H9 (cell line): ENCODE data around the gene DEUP1. TPM values are rescaled to one million over a fixed set of nuclear protein-coding genes. Genes with fewer than 3 reads are reported as not detected.

Experiments
- DNase-seq: peaks from one replicate; pipeline ENCODE4 v3.0.0-alpha.2; 2017
- H2AFZ ChIP-seq: one replicate; pipeline ENCODE4 v1.6.1; 2013; ENCODE audit warnings: mild to moderate bottlenecking, low read length, control low read depth, moderate library complexity
- H2AK5ac ChIP-seq: 2 replicates; pipeline ENCODE4 v1.6.1; 2013; ENCODE audit warnings: low read length, control low read depth, mixed read lengths; ENCODE audit not compliant: insufficient read length
- H2BK120ac ChIP-seq: one replicate; pipeline ENCODE4 v1.6.1; 2013; ENCODE audit warnings: low read depth, mild to moderate bottlenecking, low read length, control low read depth, inconsistent platforms; ENCODE audit not compliant: poor library complexity, severe bottlenecking
- H2BK12ac ChIP-seq: 2 replicates; pipeline ENCODE4 v1.6.1; 2013; ENCODE audit warnings: low read length, control low read depth, mixed read lengths, low read depth; ENCODE audit not compliant: insufficient read length
- H2BK15ac ChIP-seq: 2 replicates; pipeline ENCODE4 v1.6.1; 2013; ENCODE audit warnings: low read depth, low read length, control low read depth
- H2BK20ac ChIP-seq: one replicate; pipeline ENCODE4 v1.6.1; 2013; ENCODE audit warnings: low read depth, mild to moderate bottlenecking, low read length, control low read depth, inconsistent platforms; ENCODE audit not compliant: poor library complexity, severe bottlenecking
- H2BK5ac ChIP-seq: 2 replicates; pipeline ENCODE4 v1.6.1; 2013; ENCODE audit warnings: low read length, control low read depth, mixed read lengths; ENCODE audit not compliant: insufficient read length
- H3K14ac ChIP-seq: 2 replicates; pipeline ENCODE4 v1.6.1; 2013; ENCODE audit warnings: low read length, control low read depth; ENCODE audit not compliant: insufficient read depth
- H3K18ac ChIP-seq: 2 replicates; pipeline ENCODE4 v1.6.1; 2013; ENCODE audit warnings: low read depth, mild to moderate bottlenecking, mixed read lengths, low read length, control low read depth; ENCODE audit not compliant: insufficient read length
- H3K23ac ChIP-seq: 2 replicates; pipeline ENCODE4 v1.6.1; 2013; ENCODE audit warnings: low read length, control low read depth, mixed read lengths, low read depth; ENCODE audit not compliant: insufficient read length
- H3K23me2 ChIP-seq: 2 replicates; pipeline ENCODE4 v1.6.1; 2013; ENCODE audit warnings: low read depth, mild to moderate bottlenecking, mixed read lengths, low read length, control low read depth; ENCODE audit not compliant: insufficient read length, poor library complexity, severe bottlenecking
- H3K27ac ChIP-seq: 2 replicates; pipeline ENCODE4 v1.5.1; 2013; ENCODE audit warnings: low read length, control low read depth, mixed read lengths, low read depth; ENCODE audit not compliant: insufficient read length
- H3K27me3 ChIP-seq: 2 replicates; pipeline ENCODE4 v1.6.1; 2013; ENCODE audit warnings: low read length, control low read depth, inconsistent platforms; ENCODE audit not compliant: insufficient read depth
- H3K4ac ChIP-seq: 2 replicates; pipeline ENCODE4 v1.6.1; 2013; ENCODE audit warnings: low read depth, mild to moderate bottlenecking, control low read depth, inconsistent platforms, low read length, moderate library complexity
- H3K4me1 ChIP-seq: 2 replicates; pipeline ENCODE4 v1.6.1; 2013; ENCODE audit warnings: low read length, control low read depth, inconsistent platforms; ENCODE audit not compliant: insufficient read depth
- H3K4me2 ChIP-seq: 2 replicates; pipeline ENCODE4 v1.6.1; 2013; ENCODE audit warnings: low read length, control low read depth, mixed read lengths; ENCODE audit not compliant: insufficient read length, insufficient read depth
- H3K56ac ChIP-seq: 2 replicates; pipeline ENCODE4 v1.6.1; 2013; ENCODE audit warnings: low read depth, mild to moderate bottlenecking, mixed read lengths, low read length, control low read depth; ENCODE audit not compliant: insufficient read length
- H3K79me1 ChIP-seq: 2 replicates; pipeline ENCODE4 v1.6.1; 2013; ENCODE audit warnings: low read depth, mild to moderate bottlenecking, moderate library complexity, low read length, control low read depth, inconsistent platforms; ENCODE audit not compliant: insufficient read depth, poor library complexity, severe bottlenecking
- H3K79me2 ChIP-seq: 2 replicates; pipeline ENCODE4 v1.6.1; 2013; ENCODE audit warnings: low read length, control low read depth, inconsistent platforms; ENCODE audit not compliant: insufficient read depth
- H3K9ac ChIP-seq: 2 replicates; pipeline ENCODE4 v1.6.1; 2013; ENCODE audit warnings: low read length, control low read depth, mixed read lengths; ENCODE audit not compliant: insufficient read length; ENCODE audit errors: extremely low read depth
- H3K9me3 ChIP-seq: one replicate; pipeline ENCODE4 v1.6.1; 2013; ENCODE audit warnings: low read depth, low read length, inconsistent platforms; ENCODE audit not compliant: control insufficient read depth
- H3T11ph ChIP-seq: one replicate; pipeline ENCODE4 v1.6.1; 2013; ENCODE audit warnings: mild to moderate bottlenecking, low read length, control low read depth, inconsistent platforms
- H4K20me1 ChIP-seq: one replicate; pipeline ENCODE4 v1.6.1; 2013; ENCODE audit not compliant: control insufficient read depth, insufficient read length, insufficient read depth
- H4K5ac ChIP-seq: 2 replicates; pipeline ENCODE4 v1.6.1; 2013; ENCODE audit warnings: low read depth, mild to moderate bottlenecking, mixed read lengths, low read length, control low read depth; ENCODE audit not compliant: insufficient read length
- H4K8ac ChIP-seq: replicated peaks from 2 replicates; pipeline ENCODE4 v1.6.1; 2013; ENCODE audit warnings: low read length, control low read depth, mixed read lengths, low read depth; ENCODE audit not compliant: insufficient read length
- H4K91ac ChIP-seq: 2 replicates; pipeline ENCODE4 v1.6.1; 2013; ENCODE audit warnings: low read depth, mild to moderate bottlenecking, moderate library complexity, mixed read lengths, low read length, control low read depth; ENCODE audit not compliant: insufficient read length
- H3K27ac Mint-ChIP-seq, 3 experiments: 2 replicates in 2 of 3; 3 replicates in 1 of 3; pipeline ENCODE4 v1.8.0; 2020 to 2021; ENCODE audit warnings: mixed read lengths in 3 of 3, mild to moderate bottlenecking in 1 of 3, moderate library complexity in 1 of 3
- H3K27me3 Mint-ChIP-seq: 2 replicates; pipeline ENCODE4 v1.8.0; 2021; ENCODE audit warnings: low read depth, mild to moderate bottlenecking, moderate library complexity, mixed read lengths
- H3K36me3 Mint-ChIP-seq, 3 experiments: 2 replicates in 2 of 3; 3 replicates in 1 of 3; pipeline ENCODE4 v1.8.0; 2020 to 2021; ENCODE audit warnings: low read depth in 3 of 3, mixed read lengths in 3 of 3; ENCODE audit not compliant: insufficient read depth in 1 of 3
- H3K4me1 Mint-ChIP-seq, 2 experiments: 2 replicates each; pipeline ENCODE4 v1.8.0; 2020; ENCODE audit warnings: mixed read lengths in 2 of 2
- H3K4me3 Mint-ChIP-seq, 2 experiments: 2 replicates in 1 of 2; 3 replicates in 1 of 2; pipeline ENCODE4 v1.8.0; 2020 to 2021; ENCODE audit warnings: mild to moderate bottlenecking in 2 of 2, mixed read lengths in 2 of 2, moderate library complexity in 1 of 2
- H3K9me3 Mint-ChIP-seq, 2 experiments: 2 replicates in 1 of 2; 3 replicates in 1 of 2; pipeline ENCODE4 v1.8.0; 2020; ENCODE audit warnings: mild to moderate bottlenecking in 2 of 2, mixed read lengths in 2 of 2, moderate library complexity in 1 of 2
- CTCF ChIP-seq: fragments of 200-600 bp; sonication (generic); conservative IDR thresholded peaks from 3 replicates; pipeline ENCODE4 v1.8.0; 2021; ENCODE audit warnings: antibody characterized with exemption, mild to moderate bottlenecking
- WGBS: extraction: QIAGEN DNeasy Blood & Tissue Kit; methylation state at CpG from one replicate; pipeline ENCODE4 v1.1.7; 2013; ENCODE audit warnings: missing lambda C conversion rate, low lambda C conversion rate, mixed read lengths; ENCODE audit not compliant: insufficient read length; ENCODE audit errors: extremely low coverage; 5-methylcytosine and 5-hydroxymethylcytosine counted together
- total RNA-seq: library from RNA; stranded (reverse); gene quantifications from 2 replicates; pipeline ENCODE4 v1.2.1, GENCODE V29; 2021

Gene DEUP1
- total RNA-seq, 1 experiment from 2014 or later, result 0.22 TPM

- Histone ChIP-seq H3K23ac (no peak overlapping the region), H3K9ac (no peak overlapping the region), H4K8ac (no peak overlapping the region), H3K79me2 (no peaks in the 10 kb centered on the region), H3T11ph (no peak overlapping the region), H2BK20ac (no peak overlapping the region), H2BK5ac (no peak overlapping the region), H3K23me2 (no peaks in the 10 kb centered on the region), H2AFZ (no peak overlapping the region), H3K4ac (no peak overlapping the region), H3K14ac (no peak overlapping the region; the same call in 1 of the 2 replicates), H4K5ac (no peak overlapping the region), H3K4me1 (no peaks in the 10 kb centered on the region), H2BK15ac (no peak overlapping the region), H2AK5ac (no peak overlapping the region), H3K27me3 (no peaks in the 10 kb centered on the region), H4K20me1 (no peaks in the 10 kb centered on the region), H3K18ac (no peak overlapping the region), H3K9me3 (no peaks in the 10 kb centered on the region), H3K79me1 (no peaks in the 10 kb centered on the region), H2BK120ac (no peak overlapping the region), H3K4me2 (no peak overlapping the region), H3K27ac (no peak overlapping the region), H4K91ac (no peak overlapping the region), H2BK12ac (no peak overlapping the region), H3K56ac (no peak overlapping the region)
- no peaks in the 10 kb centered on the region for H3K9me3 Mint-ChIP-seq
- no peak overlapping the region for H3K27ac Mint-ChIP-seq
- no peak for DNase-seq
- no peak overlapping the region for H3K4me3 Mint-ChIP-seq
- no peaks in the 10 kb centered on the region for H3K27me3 Mint-ChIP-seq
- H3K4me1 Mint-ChIP-seq, result no peaks in the 10 kb centered on the region
- no CpG with 5 or more reads among the region's 2 CpGs for WGBS
- no peak for TF ChIP-seq CTCF
- H3K36me3 Mint-ChIP-seq, result no peaks in the 10 kb centered on the region
Observed at GRCh38 chr11:93285430-93285829, 45.1 kb upstream of the DEUP1 start.
